Neural progenitor cell (in vitro differentiated cells): ENCODE measurements around the gene LPIN2. TPM values are rescaled to one million over a fixed set of nuclear protein-coding genes. Genes with fewer than 3 reads are reported as not detected.

ENCODE experiments used
- DNase-seq: peaks from one replicate; pipeline ENCODE4 v3.0.0-alpha.2; 2016; ENCODE audit warnings: low spot score
- H2AFZ ChIP-seq: fragments of 200-600 bp; sonication (generic); replicated peaks from 2 replicates; pipeline ENCODE4 v1.6.1; 2016; ENCODE audit warnings: antibody characterized with exemption
- H3F3A ChIP-seq: fragments of 200-600 bp; sonication (generic); 2 replicates; pipeline ENCODE4 v1.6.1; 2016; ENCODE audit warnings: antibody characterized with exemption, low read depth
- H3K27ac ChIP-seq: fragments of 200-600 bp; sonication (generic); 2 replicates; pipeline ENCODE4 v1.5.1; 2016; ENCODE audit warnings: mild to moderate bottlenecking
- H3K27me3 ChIP-seq: fragments of 200-600 bp; sonication (generic); 2 replicates; pipeline ENCODE4 v1.6.1; 2016; ENCODE audit warnings: mild to moderate bottlenecking, moderate library complexity
- H3K36me3 ChIP-seq: fragments of 200-600 bp; sonication (generic); 2 replicates; pipeline ENCODE4 v1.5.1; 2016
- H3K4me1 ChIP-seq: fragments of 200-600 bp; sonication (generic); 2 replicates; pipeline ENCODE4 v1.6.1; 2016; ENCODE audit warnings: mixed run types
- H3K4me2 ChIP-seq: fragments of 200-600 bp; sonication (generic); 2 replicates; pipeline ENCODE4 v1.6.1; 2016
- H3K4me3 ChIP-seq: fragments of 200-600 bp; sonication (generic); 2 replicates; pipeline ENCODE4 v1.5.1; 2016
- H3K79me2 ChIP-seq: fragments of 200-600 bp; sonication (generic); 2 replicates; pipeline ENCODE4 v1.6.1; 2016; ENCODE audit warnings: low read depth
- H3K9ac ChIP-seq: fragments of 200-600 bp; sonication (generic); 2 replicates; pipeline ENCODE4 v1.6.1; 2016
- H3K9me3 ChIP-seq: fragments of 200-600 bp; sonication (generic); 2 replicates; pipeline ENCODE4 v1.5.1; 2016; ENCODE audit warnings: low read depth
- H4K20me1 ChIP-seq: fragments of 200-600 bp; sonication (generic); 2 replicates; pipeline ENCODE4 v1.6.1; 2016; ENCODE audit warnings: low read depth
- H3K27ac Mint-ChIP-seq: 3 replicates; pipeline ENCODE4 v1.8.0; 2021; ENCODE audit warnings: mixed read lengths
- H3K27me3 Mint-ChIP-seq: 2 replicates; pipeline ENCODE4 v1.8.0; 2022; ENCODE audit warnings: low read depth, mild to moderate bottlenecking, inconsistent platforms, moderate library complexity, mixed read lengths; ENCODE audit not compliant: insufficient read depth
- H3K36me3 Mint-ChIP-seq: 3 replicates; pipeline ENCODE4 v1.8.0; 2021; ENCODE audit warnings: mixed read lengths
- H3K4me1 Mint-ChIP-seq: 3 replicates; pipeline ENCODE4 v1.8.0; 2021; ENCODE audit warnings: mixed read lengths
- H3K4me3 Mint-ChIP-seq: 3 replicates; pipeline ENCODE4 v1.8.0; 2021; ENCODE audit warnings: mild to moderate bottlenecking, moderate library complexity, mixed read lengths
- H3K9me3 Mint-ChIP-seq: 3 replicates; pipeline ENCODE4 v1.8.0; 2020; ENCODE audit warnings: mixed read lengths
- EZH2 ChIP-seq: fragments of 200-600 bp; sonication (generic); IDR thresholded peaks from 2 replicates; pipeline ENCODE4 v1.6.1; 2017; ENCODE audit warnings: antibody characterized with exemption, mild to moderate bottlenecking, moderate library complexity
- EZH2phosphoT487 ChIP-seq: fragments of 200-600 bp; sonication (generic); IDR thresholded peaks from 2 replicates; pipeline ENCODE4 v1.6.1; 2017; ENCODE audit warnings: antibody characterized with exemption
- total RNA-seq: library from RNA; depleted of rRNA; stranded (reverse); fragments of >200 nt; gene quantifications from 2 replicates; pipeline ENCODE4 v1.2.3, GENCODE V29; 2015; ENCODE audit warnings: low replicate concordance
- TF ChIP-seq, protein P1 (sequence below): fragments of 200-600 bp; sonication (generic); IDR thresholded peaks from 2 replicates; pipeline ENCODE4 v1.5.1; 2017; ENCODE audit warnings: antibody characterized with exemption, mild to moderate bottlenecking

LPIN2 gene
- total RNA-seq, 1 donor from 2014 or later, result 32.1 TPM

DNA sequence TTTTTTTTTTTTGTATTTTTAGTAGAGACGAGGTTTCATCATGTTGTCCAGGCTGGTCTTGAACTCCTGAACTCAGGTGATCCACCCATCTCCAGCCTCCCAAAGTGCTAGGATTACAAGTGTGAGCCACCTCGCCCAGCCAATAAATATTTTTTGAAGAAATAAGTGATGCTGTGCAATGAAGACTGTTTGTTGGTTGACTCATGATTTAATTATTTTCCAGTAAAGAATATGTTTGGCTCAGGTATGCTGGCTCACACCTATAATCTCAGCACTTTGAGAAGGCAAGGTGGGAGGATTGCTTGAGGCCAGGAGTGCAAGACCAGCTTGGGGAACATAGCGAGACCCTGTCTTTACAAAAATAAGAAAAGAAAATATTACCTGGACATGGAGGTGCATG, 41.8 kb upstream of the LPIN2 start:
- Histone ChIP-seq H2AFZ (no peak overlapping the region), H3K36me3 (no peaks in the 10 kb centered on the region), H3K9me3 (no peaks in the 10 kb centered on the region), H3K4me1 (peaks cover 14% of the 10 kb centered on the region), H3K4me3 (no peak overlapping the region), H3K9ac (no peak overlapping the region), H3K4me2 (no peak overlapping the region), H4K20me1 (no peaks in the 10 kb centered on the region), H3F3A (no peaks in the 10 kb centered on the region), H3K27ac (no peak overlapping the region), H3K27me3 (no peaks in the 10 kb centered on the region), H3K79me2 (no peaks in the 10 kb centered on the region)
- Mint-ChIP-seq H3K27ac (no peak overlapping the region), H3K4me3 (no peak overlapping the region), H3K36me3 (peaks cover 10% of the 10 kb centered on the region), H3K9me3 (peaks cover 21% of the 10 kb centered on the region), H3K27me3 (peaks cover 13% of the 10 kb centered on the region), H3K4me1 (peaks cover 31% of the 10 kb centered on the region)
- TF ChIP-seq, protein P1, sequence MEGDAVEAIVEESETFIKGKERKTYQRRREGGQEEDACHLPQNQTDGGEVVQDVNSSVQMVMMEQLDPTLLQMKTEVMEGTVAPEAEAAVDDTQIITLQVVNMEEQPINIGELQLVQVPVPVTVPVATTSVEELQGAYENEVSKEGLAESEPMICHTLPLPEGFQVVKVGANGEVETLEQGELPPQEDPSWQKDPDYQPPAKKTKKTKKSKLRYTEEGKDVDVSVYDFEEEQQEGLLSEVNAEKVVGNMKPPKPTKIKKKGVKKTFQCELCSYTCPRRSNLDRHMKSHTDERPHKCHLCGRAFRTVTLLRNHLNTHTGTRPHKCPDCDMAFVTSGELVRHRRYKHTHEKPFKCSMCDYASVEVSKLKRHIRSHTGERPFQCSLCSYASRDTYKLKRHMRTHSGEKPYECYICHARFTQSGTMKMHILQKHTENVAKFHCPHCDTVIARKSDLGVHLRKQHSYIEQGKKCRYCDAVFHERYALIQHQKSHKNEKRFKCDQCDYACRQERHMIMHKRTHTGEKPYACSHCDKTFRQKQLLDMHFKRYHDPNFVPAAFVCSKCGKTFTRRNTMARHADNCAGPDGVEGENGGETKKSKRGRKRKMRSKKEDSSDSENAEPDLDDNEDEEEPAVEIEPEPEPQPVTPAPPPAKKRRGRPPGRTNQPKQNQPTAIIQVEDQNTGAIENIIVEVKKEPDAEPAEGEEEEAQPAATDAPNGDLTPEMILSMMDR, result no peak
- DNase-seq, result no peak

DNA sequence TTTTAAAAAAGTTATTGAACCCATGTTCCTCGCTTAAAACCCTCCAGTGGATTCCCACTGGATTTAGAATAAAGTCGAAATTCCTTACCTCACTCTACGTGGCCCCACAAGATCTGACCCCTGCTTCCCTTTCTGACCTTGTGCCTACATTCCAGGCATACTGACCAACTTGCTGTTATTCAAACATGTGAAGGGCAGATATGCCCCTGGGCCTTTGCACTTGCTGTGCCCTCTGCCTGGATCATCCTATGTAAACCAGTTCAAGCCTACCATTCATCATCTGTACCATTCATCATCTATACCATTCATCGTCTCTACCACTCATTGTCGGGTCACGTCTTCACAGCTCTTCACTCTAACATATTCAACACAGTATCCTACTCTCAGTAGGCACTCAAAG, 41.3 kb upstream of the LPIN2 start:
- H3K36me3 ChIP-seq, result no peaks in the 10 kb centered on the region
- H3K9ac ChIP-seq, result no peak overlapping the region
- Mint-ChIP-seq H3K27me3 (peaks cover 13% of the 10 kb centered on the region), H3K9me3 (peaks cover 21% of the 10 kb centered on the region), H3K36me3 (peaks cover 10% of the 10 kb centered on the region), H3K4me1 (peaks cover 31% of the 10 kb centered on the region), H3K27ac (no peak overlapping the region), H3K4me3 (peak overlapping the region; percentile 2)
- H3K4me2 ChIP-seq, result no peak overlapping the region
- TF ChIP-seq EZH2 (no peak), EZH2phosphoT487 (no peak)
- TF ChIP-seq, protein P1, result no peak
- no peak overlapping the region for H3K27ac ChIP-seq
- DNase-seq, result no peak
- no peaks in the 10 kb centered on the region for H3K79me2 ChIP-seq
- no peak overlapping the region for H2AFZ ChIP-seq
- H3K4me1 ChIP-seq, result peaks cover 19% of the 10 kb centered on the region
- no peak overlapping the region for H3K4me3 ChIP-seq
- H3K9me3 ChIP-seq, result no peaks in the 10 kb centered on the region
- no peaks in the 10 kb centered on the region for H3K27me3 ChIP-seq
- peaks cover 4% of the 10 kb centered on the region for H3F3A ChIP-seq
- no peaks in the 10 kb centered on the region for H4K20me1 ChIP-seq

DNA sequence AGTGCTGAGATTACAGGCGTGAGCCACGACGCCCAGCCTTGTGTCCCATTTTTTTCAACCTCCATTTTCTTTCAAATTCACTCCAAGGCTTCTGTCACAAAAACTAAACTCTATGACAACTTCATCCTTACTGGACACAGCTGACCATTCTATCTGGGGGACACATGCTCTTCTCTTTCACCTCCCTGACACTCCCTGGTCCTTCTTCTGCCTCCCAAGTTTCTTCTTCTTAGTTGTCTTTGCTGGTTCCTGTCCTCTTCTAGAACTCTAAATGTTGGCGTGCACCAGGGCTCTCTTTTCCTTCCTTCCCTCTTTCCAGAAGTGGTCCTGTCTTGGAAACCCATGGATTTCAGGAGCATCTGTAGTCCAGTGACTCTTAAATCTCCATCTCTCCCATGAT, 40.1 kb upstream of the LPIN2 start:
- Histone ChIP-seq H3K36me3 (no peaks in the 10 kb centered on the region), H3K4me2 (no peak overlapping the region), H3K9ac (no peak overlapping the region), H3K4me1 (peaks cover 28% of the 10 kb centered on the region), H4K20me1 (no peaks in the 10 kb centered on the region), H3K27me3 (no peaks in the 10 kb centered on the region), H3F3A (peaks cover 8% of the 10 kb centered on the region), H2AFZ (no peak overlapping the region), H3K9me3 (no peaks in the 10 kb centered on the region), H3K4me3 (no peak overlapping the region), H3K79me2 (no peaks in the 10 kb centered on the region), H3K27ac (no peak overlapping the region)
- peaks cover 31% of the 10 kb centered on the region for H3K4me1 Mint-ChIP-seq
- H3K36me3 Mint-ChIP-seq, result peaks cover 10% of the 10 kb centered on the region
- H3K4me3 Mint-ChIP-seq, result no peak overlapping the region
- H3K9me3 Mint-ChIP-seq, result peaks cover 21% of the 10 kb centered on the region
- TF ChIP-seq EZH2phosphoT487, result no peak
- TF ChIP-seq EZH2, result no peak
- TF ChIP-seq, protein P1, result no peak
- peaks cover 11% of the 10 kb centered on the region for H3K27me3 Mint-ChIP-seq
- H3K27ac Mint-ChIP-seq, result no peak overlapping the region
- DNase-seq, result no peak

GRCh38 chr18:3052411-3052758, 39.4 kb upstream of the LPIN2 start:
- peaks cover 13% of the 10 kb centered on the region for H3K27me3 Mint-ChIP-seq
- Histone ChIP-seq H3K9ac (no peak overlapping the region), H3K9me3 (no peaks in the 10 kb centered on the region), H3K79me2 (no peaks in the 10 kb centered on the region), H3F3A (peaks cover 12% of the 10 kb centered on the region), H3K27me3 (no peaks in the 10 kb centered on the region), H3K36me3 (no peaks in the 10 kb centered on the region), H3K27ac (no peak overlapping the region), H4K20me1 (no peaks in the 10 kb centered on the region), H2AFZ (no peak overlapping the region), H3K4me2 (no peak overlapping the region), H3K4me1 (peaks cover 29% of the 10 kb centered on the region), H3K4me3 (no peak overlapping the region)
- H3K4me3 Mint-ChIP-seq, result no peak overlapping the region
- no peak for DNase-seq
- TF ChIP-seq EZH2phosphoT487 (no peak), EZH2 (no peak)
- TF ChIP-seq, protein P1, result no peak
- H3K27ac Mint-ChIP-seq, result no peak overlapping the region
- peaks cover 21% of the 10 kb centered on the region for H3K9me3 Mint-ChIP-seq
- peaks cover 10% of the 10 kb centered on the region for H3K36me3 Mint-ChIP-seq
- peaks cover 34% of the 10 kb centered on the region for H3K4me1 Mint-ChIP-seq
